HG03060 (cell line): ENCODE results near the gene F11R.
"Not testable (repeated sequence)": the region's sequence is repeated elsewhere in the genome, so short reads cannot be mapped to it uniquely, and the experiment has no call there.

Experiments used
- ATAC-seq: cut with Tn5 transposase; IDR thresholded peaks from one replicate; pipeline ENCODE4 v1.9.1; 2021; ENCODE audit warnings: low read depth, moderate number of reproducible peaks; ENCODE audit not compliant: unreplicated experiment

The F11R gene

GRCh38 chr1:161044908-161045735 lies 24.2 kb upstream of the F11R start:
- peak; percentile 36 for ATAC-seq

- ATAC-seq, result no peak
Measured at GRCh38 chr1:161044535-161044907, 23.6 kb upstream of the F11R start.

- ATAC-seq, result no peak
Measured at GRCh38 chr1:161039546-161039945, 18.6 kb upstream of the F11R start.

- no peak for ATAC-seq
Measured at GRCh38 chr1:161039154-161039545, 18.2 kb upstream of the F11R start.

- ATAC-seq, result no peak
Measured at GRCh38 chr1:161038523-161039153, 17.7 kb upstream of the F11R start, which contains the start of gene TSTD1. Gene TSTD1, minus strand, starts transcription at chr1:161038964. Its CDS starts 75 bp downstream, at chr1:161038889.

- no peak for ATAC-seq
Measured at GRCh38 chr1:161037661-161038522, 16.9 kb upstream of the F11R start.

- no peak for ATAC-seq
Measured at GRCh38 chr1:161033751-161034150, 12.8 kb upstream of the F11R start.

GRCh38 chr1:161032409-161032808 lies 11.5 kb upstream of the F11R start:
- ATAC-seq, result no peak

- no peak for ATAC-seq
Measured at GRCh38 chr1:161031874-161032273, 10.9 kb upstream of the F11R start.

- ATAC-seq, result not testable (repeated sequence)
Measured at GRCh38 chr1:161029466-161029865, 8.5 kb upstream of the F11R start.

GRCh38 chr1:161026954-161027353 lies 6.0 kb upstream of the F11R start:
- ATAC-seq, result not testable (repeated sequence)

- not testable (repeated sequence) for ATAC-seq
Measured at GRCh38 chr1:161022432-161022831, 1.5 kb upstream of the F11R start.

GRCh38 chr1:161021970-161022353 lies 1.0 kb upstream of the F11R start:
- ATAC-seq, result no peak

GRCh38 chr1:161021165-161021969 lies 415 bp upstream of the F11R start:
- ATAC-seq, result peak; percentile 49

- ATAC-seq, result no peak
Measured at GRCh38 chr1:161019751-161020495, 1.0 kb downstream of the F11R start.

GRCh38 chr1:161019111-161019660 lies 1.8 kb downstream of the F11R start:
- not testable (repeated sequence) for ATAC-seq

- no peak for ATAC-seq
Measured at GRCh38 chr1:161018631-161018930, 2.4 kb downstream of the F11R start.

- no peak for ATAC-seq
Measured at GRCh38 chr1:161017756-161018630, 3.0 kb downstream of the F11R start.
